Breast epithelium (tissue), 4 donors: ENCODE data around the gene TMTC1. TPM values are rescaled to one million over a fixed set of nuclear protein-coding genes. Genes with fewer than 3 reads are reported as not detected.

Experiments used
- DNase-seq, 2 donors: peaks; one replicate each; pipeline ENCODE4 v3.0.0-alpha.2; 2019; ENCODE audit warnings: low spot score in 2 of 2
- H3K27ac ChIP-seq, 2 donors: fragments of 200-600 bp; sonication (generic) in 1 of 2; one replicate each; pipeline ENCODE4 v1.5.1; 2016 to 2019; ENCODE audit warnings: mild to moderate bottlenecking in 1 of 2
- H3K27me3 ChIP-seq, 2 donors: fragments of 200-600 bp; sonication (generic) in 1 of 2; one replicate each; pipeline versions ENCODE4 v1.5.1 to v1.6.0; 2017 to 2019; ENCODE audit warnings: control low read depth in 1 of 2, mild to moderate bottlenecking in 1 of 2
- H3K36me3 ChIP-seq: fragments of 200-600 bp; one replicate; pipeline ENCODE4 v1.5.1; 2019
- H3K4me1 ChIP-seq, 2 donors: fragments of 200-600 bp; sonication (generic); one replicate each; pipeline ENCODE4 v1.5.1; 2016 to 2019; ENCODE audit warnings: control low read depth in 1 of 2
- H3K4me3 ChIP-seq, 3 donors: fragments of 200-600 bp; sonication (generic); 1 replicate in 2 of 3; 2 replicates in 1 of 3; pipeline ENCODE4 v1.5.1; 2016 to 2019; ENCODE audit warnings: mild to moderate bottlenecking in 3 of 3, moderate library complexity in 2 of 3
- H3K9me3 ChIP-seq, 2 donors: fragments of 200-600 bp; sonication (generic) in 1 of 2; one replicate each; pipeline ENCODE4 v1.5.1; 2016 to 2019; ENCODE audit warnings: control low read depth in 1 of 2
- POLR2A ChIP-seq: fragments of 450-650 bp; IDR thresholded peaks from one replicate; pipeline ENCODE4 v1.6.1; 2016; ENCODE audit warnings: antibody characterized with exemption, mild to moderate bottlenecking, moderate library complexity
- POLR2AphosphoS5 ChIP-seq, 3 donors: sonication (generic); formaldehyde crosslinking; IDR thresholded peaks; one replicate each; pipeline ENCODE4 v1.6.1; 2017; ENCODE audit warnings: antibody characterized with exemption in 3 of 3
- intact Hi-C: fragments of 100-400 bp; cut with DNase I; formaldehyde crosslinking; loops from one replicate; pipeline ENCODE4 v1.15.1; 2023; ENCODE audit warnings: low total_unique reads
- total RNA-seq, 3 donors: library from RNA; depleted of rRNA; stranded (reverse); fragments of >200 nt; gene quantifications; one replicate each; pipeline ENCODE4 v1.1.0, GENCODE V29; 2016
- TF ChIP-seq, protein P1 (sequence below), 3 donors: fragments of 450-650 bp; IDR thresholded peaks; one replicate each; pipeline ENCODE4 v1.5.1; 2016 to 2017; ENCODE audit warnings: antibody characterized with exemption in 3 of 3, mild to moderate bottlenecking in 3 of 3, moderate library complexity in 3 of 3

The TMTC1 gene
- total RNA-seq, 3 donors from 2014 or later, result 49.9 to 87.2 (median 71.8) TPM

DNA sequence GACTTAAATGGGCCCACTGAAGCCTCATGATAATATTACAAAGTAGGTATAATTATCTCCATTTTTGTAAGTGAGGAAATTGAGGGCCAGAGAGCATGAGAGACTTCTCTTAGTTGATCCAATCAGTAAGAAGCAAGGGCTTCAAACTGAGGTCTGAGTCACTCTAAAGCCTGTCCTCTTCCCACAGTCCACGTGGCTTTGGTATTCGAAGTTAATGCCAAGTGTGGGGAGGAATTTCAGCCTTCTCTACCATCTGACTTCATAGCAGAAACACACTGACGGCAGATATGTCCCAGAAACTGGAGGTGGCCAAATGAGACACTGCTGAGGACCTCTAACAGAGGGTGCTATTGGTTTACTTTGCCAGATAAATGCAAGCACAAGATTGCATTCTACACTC is 171.8 kb downstream of the TMTC1 start:
- Histone ChIP-seq H3K27ac (no peak overlapping the region), H3K27me3 (peaks cover 0 to 3% of the 10 kb centered on the region in 2 donors), H3K4me1 (no peaks in the 10 kb centered on the region), H3K36me3 (no peaks in the 10 kb centered on the region), H3K4me3 (no peak overlapping the region), H3K9me3 (no peaks in the 10 kb centered on the region)
- TF ChIP-seq POLR2A (no peak), POLR2AphosphoS5 (IDR thresholded peaks at IDR 0.05) (no peak)
- TF ChIP-seq, protein P1, sequence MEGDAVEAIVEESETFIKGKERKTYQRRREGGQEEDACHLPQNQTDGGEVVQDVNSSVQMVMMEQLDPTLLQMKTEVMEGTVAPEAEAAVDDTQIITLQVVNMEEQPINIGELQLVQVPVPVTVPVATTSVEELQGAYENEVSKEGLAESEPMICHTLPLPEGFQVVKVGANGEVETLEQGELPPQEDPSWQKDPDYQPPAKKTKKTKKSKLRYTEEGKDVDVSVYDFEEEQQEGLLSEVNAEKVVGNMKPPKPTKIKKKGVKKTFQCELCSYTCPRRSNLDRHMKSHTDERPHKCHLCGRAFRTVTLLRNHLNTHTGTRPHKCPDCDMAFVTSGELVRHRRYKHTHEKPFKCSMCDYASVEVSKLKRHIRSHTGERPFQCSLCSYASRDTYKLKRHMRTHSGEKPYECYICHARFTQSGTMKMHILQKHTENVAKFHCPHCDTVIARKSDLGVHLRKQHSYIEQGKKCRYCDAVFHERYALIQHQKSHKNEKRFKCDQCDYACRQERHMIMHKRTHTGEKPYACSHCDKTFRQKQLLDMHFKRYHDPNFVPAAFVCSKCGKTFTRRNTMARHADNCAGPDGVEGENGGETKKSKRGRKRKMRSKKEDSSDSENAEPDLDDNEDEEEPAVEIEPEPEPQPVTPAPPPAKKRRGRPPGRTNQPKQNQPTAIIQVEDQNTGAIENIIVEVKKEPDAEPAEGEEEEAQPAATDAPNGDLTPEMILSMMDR (IDR thresholded peaks at IDR 0.05), result no peak
- no peak for DNase-seq
- intact Hi-C loops, result no loop called here

DNA sequence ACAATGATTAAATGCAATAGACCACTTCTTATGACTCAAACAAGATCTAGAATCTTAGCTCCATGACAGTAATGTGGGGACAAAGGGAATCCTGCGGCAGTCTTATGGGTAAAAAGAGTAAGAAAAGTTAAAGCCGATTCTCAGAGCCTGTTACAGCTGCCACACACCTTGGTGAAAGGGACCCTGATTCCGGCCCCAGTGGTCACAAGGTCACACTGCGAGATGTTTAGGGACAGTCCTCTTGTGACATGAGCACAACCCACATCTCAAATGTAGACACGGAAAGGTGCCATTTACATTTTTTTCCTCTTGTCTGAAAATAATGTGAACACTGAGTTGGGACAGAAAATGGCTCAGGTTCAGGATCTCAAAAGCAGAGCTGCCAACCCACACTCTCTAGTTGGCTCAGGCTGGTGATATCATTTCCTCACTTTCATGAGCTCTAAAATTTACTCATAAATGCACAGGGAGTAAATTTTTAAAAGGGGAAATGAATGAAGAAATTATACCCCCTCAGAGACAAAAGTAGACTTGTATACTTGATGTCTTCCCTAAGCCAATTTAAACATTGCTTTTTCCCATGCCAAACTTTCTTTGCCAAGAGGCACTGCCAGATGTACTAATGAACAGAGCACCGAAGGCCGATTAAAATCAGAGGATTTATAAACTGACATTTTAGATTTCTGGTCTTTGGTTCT is 173.1 kb downstream of the TMTC1 start:
- no peak for TF ChIP-seq POLR2AphosphoS5 (IDR thresholded peaks at IDR 0.05)
- TF ChIP-seq, protein P1 (IDR thresholded peaks at IDR 0.05), result no peak
- TF ChIP-seq POLR2A, result no peak
- intact Hi-C loops, result no loop called here

DNA sequence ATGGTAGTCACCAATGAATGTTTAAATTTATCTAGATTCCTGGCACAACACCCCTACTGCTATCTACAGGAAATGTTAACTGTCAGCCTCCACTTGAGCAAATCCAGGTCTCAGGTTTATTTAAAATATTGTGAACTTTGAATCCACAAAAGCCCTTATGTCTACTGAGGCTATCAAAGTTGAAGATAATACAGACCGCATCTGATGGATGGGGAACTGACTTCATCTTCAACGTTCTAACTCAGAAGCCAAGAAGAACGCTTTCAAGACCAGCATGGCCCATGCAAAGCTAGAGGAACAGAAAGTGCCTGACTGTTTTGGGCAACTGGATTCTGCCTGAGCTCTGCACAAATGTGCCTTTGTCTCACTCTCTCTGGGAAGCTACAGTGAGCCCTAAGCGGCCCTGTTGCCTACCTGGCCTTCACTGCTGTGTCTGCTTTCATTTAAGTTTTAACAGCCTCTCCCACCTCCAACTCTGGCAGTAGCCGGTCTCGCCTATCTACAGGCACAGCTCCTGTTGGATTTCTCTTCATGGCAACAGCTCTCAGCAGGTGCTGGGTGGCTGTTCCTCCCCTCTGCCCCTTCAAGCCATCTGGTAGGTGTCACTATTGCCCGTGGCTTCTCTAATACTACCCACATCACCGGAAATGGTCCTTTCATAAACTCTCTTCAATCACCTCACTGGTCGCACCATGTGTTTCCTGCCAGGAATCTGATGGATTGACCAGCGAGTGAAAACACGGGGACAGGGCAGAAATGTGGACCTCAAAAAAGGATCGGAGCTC is 174.1 kb downstream of the TMTC1 start:
- Histone ChIP-seq H3K4me3 (no peak overlapping the region), H3K36me3 (no peaks in the 10 kb centered on the region), H3K27me3 (peaks cover 0 to 9% of the 10 kb centered on the region in 2 donors), H3K4me1 (no peaks in the 10 kb centered on the region), H3K9me3 (no peaks in the 10 kb centered on the region), H3K27ac (peak overlapping the region in 1 of 2 donors; percentile 23)
- no peak for DNase-seq
- intact Hi-C loops, result no loop called here
- TF ChIP-seq POLR2AphosphoS5 (IDR thresholded peaks at IDR 0.05), result no peak
- no peak for TF ChIP-seq POLR2A
- TF ChIP-seq, protein P1 (IDR thresholded peaks at IDR 0.05), result no peak

More for the DNA sequence above, 173.1 kb downstream of the TMTC1 start:
- Histone ChIP-seq H3K36me3 (no peaks in the 10 kb centered on the region), H3K9me3 (no peaks in the 10 kb centered on the region), H3K4me3 (no peak overlapping the region), H3K4me1 (no peaks in the 10 kb centered on the region), H3K27ac (peak overlapping the region in 1 of 2 donors; percentile 13), H3K27me3 (peaks cover 0 to 9% of the 10 kb centered on the region in 2 donors)
- no peak for DNase-seq

DNA sequence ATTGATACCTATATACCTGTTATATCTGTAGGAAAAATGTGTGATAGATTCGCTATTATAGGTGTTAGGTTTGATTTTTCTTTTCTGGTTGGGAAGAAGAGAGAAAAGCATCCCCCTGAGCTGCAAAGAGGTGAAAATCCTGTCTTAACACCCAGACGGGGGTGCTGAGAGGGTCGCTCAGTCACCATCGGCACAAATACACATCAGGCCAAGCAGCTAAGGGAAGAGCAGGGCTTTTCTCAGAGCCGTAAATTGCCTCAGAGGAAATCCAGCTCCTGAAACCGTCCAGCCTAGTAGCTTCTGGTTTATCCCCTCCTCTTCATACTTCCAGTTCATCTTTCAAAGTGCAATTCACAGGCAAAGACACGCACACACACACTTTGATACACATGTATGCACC is 175.2 kb downstream of the TMTC1 start:
- Histone ChIP-seq H3K27ac (no peak overlapping the region), H3K4me3 (no peak overlapping the region), H3K9me3 (no peaks in the 10 kb centered on the region), H3K27me3 (peaks cover 0 to 9% of the 10 kb centered on the region in 2 donors), H3K4me1 (no peaks in the 10 kb centered on the region), H3K36me3 (no peaks in the 10 kb centered on the region)
- TF ChIP-seq POLR2A, result no peak
- TF ChIP-seq POLR2AphosphoS5 (IDR thresholded peaks at IDR 0.05), result no peak
- TF ChIP-seq, protein P1 (IDR thresholded peaks at IDR 0.05), result no peak
- DNase-seq, result no peak
- intact Hi-C loops, result no loop called here

DNA sequence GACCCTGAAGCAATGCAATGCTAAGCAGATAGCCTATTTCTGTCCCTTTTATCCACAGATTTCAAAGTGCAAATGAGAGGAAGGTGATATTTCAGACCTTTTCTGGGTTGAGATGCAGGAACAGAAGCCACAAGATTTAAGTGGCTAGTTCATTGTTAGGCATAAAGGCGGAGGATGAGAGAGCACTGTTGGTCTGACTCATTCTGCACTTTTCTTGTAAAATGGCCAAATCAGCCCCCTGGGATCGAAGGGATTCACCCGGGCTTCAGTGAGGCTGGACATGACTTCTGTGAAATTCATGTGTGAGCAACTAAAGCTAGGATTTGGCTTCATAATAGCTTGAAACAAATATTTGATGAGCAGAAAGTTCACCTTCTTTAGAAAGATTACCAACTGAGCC is 184.4 kb downstream of the TMTC1 start:
- no peak overlapping the region for H3K4me3 ChIP-seq
- peaks cover 0 to 6% of the 10 kb centered on the region in 2 donors for H3K27me3 ChIP-seq
- TF ChIP-seq POLR2AphosphoS5 (IDR thresholded peaks at IDR 0.05) (no peak), POLR2A (no peak)
- TF ChIP-seq, protein P1 (IDR thresholded peaks at IDR 0.05), result no peak
- H3K4me1 ChIP-seq, result no peaks in the 10 kb centered on the region
- intact Hi-C loops, result no loop called here
- H3K36me3 ChIP-seq, result no peaks in the 10 kb centered on the region
- no peak overlapping the region for H3K27ac ChIP-seq
- no peak for DNase-seq
- H3K9me3 ChIP-seq, result no peaks in the 10 kb centered on the region
